ENCODE data around the gene GEMIN4.
A peak's percentile ranks its signal among the peaks of the same experiment; 100 is the strongest.
"Not testable (repeated sequence)": the region's sequence is repeated elsewhere in the genome, so short reads cannot be mapped to it uniquely, and the experiment has no call there.

GEMIN4 gene

GRCh38 chr17:752002-752619, at the start of gene GEMIN4:
TSS of gene GEMIN4 (minus strand) at chr17:752264. CDS start at chr17:752142, 122 bp downstream.
- DNase-seq, result peak; percentile 9

- DNase-seq, result no peak
These were observed 49.6 kb upstream of the GEMIN4 start for GRCh38 chr17:801660-802059.

- DNase-seq, result no peak
These were observed 48.6 kb upstream of the GEMIN4 start for GRCh38 chr17:800446-801242.

GRCh38 chr17:799261-799660, 47.2 kb upstream of the GEMIN4 start:
- no peak for DNase-seq

- no peak for DNase-seq
These were observed 46.2 kb upstream of the GEMIN4 start for GRCh38 chr17:798246-798645.

GRCh38 chr17:797236-797840, 45.3 kb upstream of the GEMIN4 start:
- no peak for DNase-seq

GRCh38 chr17:796609-797008, 44.5 kb upstream of the GEMIN4 start:
- no peak for DNase-seq

GRCh38 chr17:795721-796120, 43.7 kb upstream of the GEMIN4 start:
- DNase-seq, result no peak

GRCh38 chr17:795276-795675, 43.2 kb upstream of the GEMIN4 start:
- DNase-seq, result no peak

GRCh38 chr17:794876-795275, 42.8 kb upstream of the GEMIN4 start:
- no peak for DNase-seq

- no peak for DNase-seq
These were observed 40.2 kb upstream of the GEMIN4 start for GRCh38 chr17:792277-792676.

- no peak for DNase-seq
These were observed 39.8 kb upstream of the GEMIN4 start for GRCh38 chr17:791829-792228.

- not testable (repeated sequence) for DNase-seq
These were observed 38.8 kb upstream of the GEMIN4 start for GRCh38 chr17:790874-791247.

GRCh38 chr17:789931-790873, 38.1 kb upstream of the GEMIN4 start:
- not testable (repeated sequence) for DNase-seq

GRCh38 chr17:789160-789840, 37.2 kb upstream of the GEMIN4 start:
- DNase-seq, result no peak

GRCh38 chr17:788551-788950, 36.5 kb upstream of the GEMIN4 start:
- DNase-seq, result no peak

GRCh38 chr17:787641-788221, 35.7 kb upstream of the GEMIN4 start:
- no peak for DNase-seq

GRCh38 chr17:785901-786300, 33.8 kb upstream of the GEMIN4 start:
- DNase-seq, result not testable (repeated sequence)

GRCh38 chr17:784143-784542, 32.1 kb upstream of the GEMIN4 start:
- no peak for DNase-seq

- DNase-seq, result peak; percentile 6
These were observed 30.0 kb upstream of the GEMIN4 start, which contains the start of the genes GLOD4 and MRM3 for GRCh38 chr17:781805-782731. TSS of gene GLOD4 (minus strand) at chr17:782280. CDS start at chr17:782255, 25 bp downstream. TSS of gene MRM3 (plus strand) at chr17:782353. CDS start at chr17:782379, 26 bp downstream.

GRCh38 chr17:778096-778495, 26.0 kb upstream of the GEMIN4 start:
- no peak for DNase-seq
